GM10266 (cell line): Measurements from ENCODE around the gene GPER1.
"Not testable (repeated sequence)": the region's sequence is repeated elsewhere in the genome, so short reads cannot be mapped to it uniquely, and the experiment has no call there.

Experiments
- DNase-seq: peaks from one replicate; pipeline ENCODE4 v3.0.0; 2012; ENCODE audit errors: extremely low spot score
- TF ChIP-seq, protein P1 (sequence below): IDR thresholded peaks from 2 replicates; pipeline ENCODE4 v1.5.1; 2012; ENCODE audit warnings: mild to moderate bottlenecking, low read depth; ENCODE audit not compliant: control insufficient read depth, insufficient read depth; ENCODE audit errors: missing control alignments

The GPER1 gene

GRCh38 chr7:1110358-1110757 lies 22.4 kb downstream of the GPER1 start:
- TF ChIP-seq, protein P1, sequence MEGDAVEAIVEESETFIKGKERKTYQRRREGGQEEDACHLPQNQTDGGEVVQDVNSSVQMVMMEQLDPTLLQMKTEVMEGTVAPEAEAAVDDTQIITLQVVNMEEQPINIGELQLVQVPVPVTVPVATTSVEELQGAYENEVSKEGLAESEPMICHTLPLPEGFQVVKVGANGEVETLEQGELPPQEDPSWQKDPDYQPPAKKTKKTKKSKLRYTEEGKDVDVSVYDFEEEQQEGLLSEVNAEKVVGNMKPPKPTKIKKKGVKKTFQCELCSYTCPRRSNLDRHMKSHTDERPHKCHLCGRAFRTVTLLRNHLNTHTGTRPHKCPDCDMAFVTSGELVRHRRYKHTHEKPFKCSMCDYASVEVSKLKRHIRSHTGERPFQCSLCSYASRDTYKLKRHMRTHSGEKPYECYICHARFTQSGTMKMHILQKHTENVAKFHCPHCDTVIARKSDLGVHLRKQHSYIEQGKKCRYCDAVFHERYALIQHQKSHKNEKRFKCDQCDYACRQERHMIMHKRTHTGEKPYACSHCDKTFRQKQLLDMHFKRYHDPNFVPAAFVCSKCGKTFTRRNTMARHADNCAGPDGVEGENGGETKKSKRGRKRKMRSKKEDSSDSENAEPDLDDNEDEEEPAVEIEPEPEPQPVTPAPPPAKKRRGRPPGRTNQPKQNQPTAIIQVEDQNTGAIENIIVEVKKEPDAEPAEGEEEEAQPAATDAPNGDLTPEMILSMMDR = no peak
- no peak for DNase-seq

DNA sequence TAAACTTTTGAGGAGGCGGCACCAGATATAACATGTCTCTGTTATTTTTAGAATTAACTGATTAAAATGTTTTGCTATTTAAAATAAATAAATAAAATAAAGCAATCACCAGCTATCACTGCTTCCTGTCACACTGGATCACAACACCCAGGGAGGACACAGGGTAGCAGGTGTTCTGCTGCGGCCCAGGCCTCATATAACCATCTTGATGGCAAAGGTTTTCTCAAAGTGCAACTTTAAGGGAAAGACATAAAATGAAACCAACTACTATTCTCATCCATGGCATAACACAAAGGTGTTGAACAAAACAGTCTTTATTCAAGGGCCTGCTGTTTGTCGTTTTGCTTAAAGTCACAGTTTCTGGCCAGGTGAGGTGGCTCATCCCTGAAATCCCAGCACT lies 23.2 kb downstream of the GPER1 start:
- DNase-seq = no peak
- TF ChIP-seq, protein P1 = no peak

- no peak for DNase-seq
- TF ChIP-seq, protein P1 = no peak
Measured at GRCh38 chr7:1112109-1112508, 24.2 kb downstream of the GPER1 start.

GRCh38 chr7:1112625-1113547 lies 25.0 kb downstream of the GPER1 start:
- no peak for DNase-seq
- TF ChIP-seq, protein P1 = no peak

- DNase-seq = no peak
- TF ChIP-seq, protein P1 = no peak
Measured at GRCh38 chr7:1113548-1113885, 25.6 kb downstream of the GPER1 start.

DNA sequence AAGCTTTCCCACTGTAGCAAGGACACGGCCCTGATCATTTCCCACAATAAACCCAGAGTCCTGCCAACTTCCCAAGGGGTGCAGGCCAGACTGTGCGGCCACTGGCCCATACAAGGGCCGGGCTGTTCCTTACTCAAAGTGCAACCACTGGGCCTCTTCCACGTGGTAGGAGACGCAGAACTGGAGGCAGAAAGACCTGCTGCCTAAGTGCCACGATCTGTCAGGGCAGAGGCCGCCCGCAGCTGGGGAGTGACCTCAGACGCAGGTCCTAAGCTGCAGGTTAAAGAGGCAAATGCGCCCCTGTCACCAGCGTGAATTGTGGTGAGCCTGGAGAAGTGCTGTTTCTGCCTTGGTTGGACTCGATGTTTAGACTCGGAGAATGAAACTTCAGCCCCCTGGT lies 26.2 kb downstream of the GPER1 start:
- DNase-seq = no peak
- TF ChIP-seq, protein P1 = no peak

DNA sequence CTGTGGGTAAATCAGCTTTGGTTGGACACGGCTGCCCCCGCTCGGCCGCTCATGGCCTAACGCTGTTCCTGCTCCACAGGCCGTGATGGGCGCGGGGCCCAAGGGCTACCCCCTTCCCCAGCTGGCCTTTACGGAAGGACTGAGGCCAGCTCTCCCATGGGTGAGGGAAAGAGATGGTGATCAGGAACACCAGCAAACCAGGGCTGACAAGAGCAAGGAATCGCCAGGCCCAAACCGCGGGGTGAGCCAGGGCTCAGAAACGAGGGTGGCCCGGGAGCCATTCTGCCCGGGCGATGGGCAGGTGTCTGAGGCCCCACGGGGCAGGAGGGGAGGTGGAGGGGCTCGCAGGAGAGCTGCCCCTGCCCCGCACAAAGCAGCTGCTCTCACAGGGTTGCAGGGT lies 26.6 kb downstream of the GPER1 start:
- DNase-seq = no peak
- TF ChIP-seq, protein P1 = no peak

- not testable (repeated sequence) for DNase-seq
Measured at GRCh38 chr7:1115171-1116045, 27.5 kb downstream of the GPER1 start.

DNA sequence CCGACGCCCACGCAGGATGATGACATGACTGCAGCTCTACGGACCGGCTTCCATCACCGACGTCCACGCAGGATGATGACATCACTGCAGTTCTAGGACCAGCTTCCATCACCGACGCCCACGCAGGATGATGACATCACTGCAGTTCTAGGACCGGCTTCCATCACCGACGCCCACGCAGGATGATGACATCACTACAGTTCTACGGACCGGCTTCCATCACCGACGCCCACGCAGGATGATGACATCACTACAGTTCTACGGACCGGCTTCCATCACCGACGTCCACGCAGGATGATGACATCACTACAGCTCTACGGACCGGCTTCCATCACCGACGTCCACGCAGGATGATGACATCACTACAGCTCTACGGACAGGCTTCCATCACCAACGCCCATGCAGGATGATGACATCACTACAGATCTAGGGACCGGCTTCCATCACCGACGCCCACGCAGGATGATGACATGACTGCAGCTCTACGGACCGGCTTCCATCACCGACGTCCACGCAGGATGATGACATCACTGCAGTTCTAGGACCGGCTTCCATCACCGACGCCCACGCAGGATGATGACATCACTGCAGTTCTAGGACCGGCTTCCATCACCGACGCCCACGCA lies 28.6 kb downstream of the GPER1 start:
- not testable (repeated sequence) for DNase-seq
